NCI-H128 (cell line): ENCODE measurements around the gene MYO7B.

Experiments used
- DNase-seq: peaks from one replicate; lab custom pipeline; 2025; ENCODE audit not compliant: unreplicated experiment; lab: John Stamatoyannopoulos, UW

The MYO7B gene

DNA sequence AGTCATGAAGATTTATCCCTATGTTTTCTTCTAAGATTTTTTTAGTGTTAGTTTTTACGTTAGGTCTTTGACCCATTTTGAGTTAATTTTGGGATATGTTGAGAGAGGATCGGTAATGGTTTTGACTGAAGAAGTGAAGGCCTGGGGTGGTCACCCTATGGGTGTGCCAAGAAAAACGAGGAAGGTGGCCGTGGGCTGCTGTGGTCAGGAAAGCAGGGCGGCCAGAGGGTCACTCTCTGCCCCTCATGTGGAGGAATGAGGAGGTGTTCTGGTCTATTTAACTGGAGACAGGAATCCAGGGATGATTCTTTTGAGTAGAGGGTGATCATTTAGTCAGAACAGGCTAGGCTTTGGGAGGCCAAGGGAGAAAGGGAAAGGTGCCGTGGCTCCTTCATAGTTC lies 50.7 kb downstream of the MYO7B start:
- no peak for DNase-seq

DNA sequence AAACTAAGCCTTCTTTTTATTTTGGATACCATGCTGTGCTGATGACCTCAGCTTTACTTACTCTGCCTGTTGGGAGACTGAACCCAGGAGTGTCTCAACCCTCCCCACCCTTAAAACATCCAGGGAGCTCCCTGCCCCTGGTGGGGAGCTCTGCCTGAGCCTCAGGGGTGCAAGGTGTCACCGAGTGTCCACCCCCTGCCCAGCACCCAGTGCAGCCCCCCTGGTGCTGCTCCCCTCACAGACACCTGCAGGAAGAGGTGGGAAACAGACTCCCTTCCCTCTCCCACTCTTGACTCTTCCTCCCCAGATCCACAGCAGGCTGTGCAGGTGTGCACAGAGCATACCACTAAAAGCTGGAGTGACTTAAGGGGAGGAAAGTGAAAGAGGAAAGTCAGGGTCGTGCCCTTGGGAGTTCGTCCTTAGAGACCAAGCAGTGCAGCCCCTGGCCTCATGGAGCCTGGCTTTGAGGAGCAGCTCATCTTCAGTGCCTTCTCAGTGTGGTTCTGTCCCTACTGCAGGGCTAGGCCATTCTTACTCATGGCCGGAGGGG lies 51.3 kb downstream of the MYO7B start:
- DNase-seq = no peak

DNA sequence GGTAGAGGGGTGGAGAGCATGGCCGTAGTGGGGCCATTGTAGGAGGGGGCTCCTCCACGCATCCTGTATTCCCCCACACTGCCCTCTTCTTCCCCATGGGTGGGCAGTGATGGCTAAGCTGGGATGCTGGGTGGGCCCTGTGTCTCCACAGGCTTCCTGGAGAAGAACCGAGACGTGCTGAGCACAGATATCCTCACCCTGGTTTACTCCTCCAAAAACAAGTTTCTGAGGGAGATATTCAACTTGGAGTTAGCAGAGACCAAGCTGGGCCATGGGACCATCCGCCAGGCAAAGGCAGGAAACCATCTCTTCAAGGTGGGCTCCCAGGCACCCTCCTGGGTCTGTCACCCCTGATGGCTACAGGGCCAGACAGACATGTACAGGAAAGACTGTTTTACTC lies 52.8 kb downstream of the MYO7B start:
- no peak for DNase-seq

DNA sequence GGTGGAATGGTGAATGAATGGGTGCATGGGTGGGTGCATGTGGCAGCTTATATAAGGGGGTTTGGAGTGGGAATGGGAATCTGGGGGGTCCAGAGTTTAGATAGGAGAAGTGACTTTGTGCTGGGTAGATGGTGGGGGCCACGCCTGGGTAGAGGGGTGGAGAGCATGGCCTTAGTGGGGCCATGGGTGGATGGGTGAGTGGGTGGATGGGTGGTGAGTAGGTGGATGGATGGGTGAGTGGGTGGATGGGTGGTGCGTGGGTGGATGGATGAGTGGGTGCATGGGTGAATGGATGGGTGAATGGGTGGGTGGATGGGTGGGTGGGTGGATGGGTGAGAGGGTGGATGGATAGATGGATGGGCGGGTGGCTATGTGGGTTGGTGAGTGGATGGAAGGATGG lies 53.9 kb downstream of the MYO7B start:
- no peak for DNase-seq

DNA sequence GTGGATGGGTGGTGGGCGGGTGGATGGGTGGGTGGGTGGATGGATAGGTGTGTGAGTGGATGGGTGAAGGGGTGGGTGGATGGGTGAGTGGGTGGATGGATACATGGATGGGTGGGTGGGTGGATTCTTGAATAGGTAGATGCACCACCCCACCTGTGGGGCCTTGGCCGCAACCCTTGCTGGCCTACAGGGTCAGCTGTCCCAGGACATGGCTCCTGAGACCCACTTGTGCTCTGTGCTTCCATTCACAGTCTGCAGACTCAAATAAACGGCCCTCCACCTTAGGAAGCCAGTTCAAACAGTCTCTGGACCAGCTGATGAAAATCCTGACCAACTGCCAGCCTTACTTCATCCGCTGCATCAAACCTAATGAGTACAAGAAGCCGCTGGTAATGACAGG lies 54.4 kb downstream of the MYO7B start:
- no peak for DNase-seq

DNA sequence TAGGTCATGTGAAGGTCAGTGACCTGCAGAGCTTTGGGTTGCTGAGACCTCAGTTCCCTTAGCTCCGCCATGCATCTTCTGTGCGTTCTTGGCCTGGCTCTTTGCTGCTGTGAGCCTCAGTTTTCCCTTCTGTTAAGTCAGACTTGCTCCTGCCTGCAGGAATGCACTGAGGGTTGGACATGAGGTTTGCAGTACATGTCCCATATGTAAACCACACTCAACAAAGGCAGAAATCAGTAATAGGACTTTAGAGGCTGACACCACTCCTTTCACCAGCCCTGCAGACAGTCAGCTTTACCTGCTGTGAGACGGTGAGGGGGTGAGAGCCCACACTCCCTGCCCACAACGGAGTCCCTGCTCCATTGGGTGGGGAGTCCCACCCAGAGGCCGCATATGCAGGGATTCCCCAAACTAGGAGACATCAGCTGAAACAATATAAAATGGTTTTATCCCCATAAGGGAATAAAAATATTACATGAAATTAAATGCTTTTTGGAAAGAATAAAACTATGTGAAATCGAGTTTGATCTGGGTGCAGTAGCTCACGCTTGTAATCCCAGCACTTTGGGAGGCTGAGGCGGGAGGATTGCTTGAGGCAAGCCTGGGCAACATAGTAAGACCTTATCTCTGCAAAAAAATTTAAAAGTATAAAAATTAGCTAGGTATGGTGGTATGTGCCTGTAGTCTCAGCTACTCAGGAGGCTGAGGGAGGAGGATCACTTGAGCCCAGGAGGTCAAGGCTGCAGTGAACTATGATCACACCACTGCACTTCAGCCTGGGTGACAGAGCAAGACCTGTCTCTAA lies 55.1 kb downstream of the MYO7B start:
- DNase-seq = no peak

DNA sequence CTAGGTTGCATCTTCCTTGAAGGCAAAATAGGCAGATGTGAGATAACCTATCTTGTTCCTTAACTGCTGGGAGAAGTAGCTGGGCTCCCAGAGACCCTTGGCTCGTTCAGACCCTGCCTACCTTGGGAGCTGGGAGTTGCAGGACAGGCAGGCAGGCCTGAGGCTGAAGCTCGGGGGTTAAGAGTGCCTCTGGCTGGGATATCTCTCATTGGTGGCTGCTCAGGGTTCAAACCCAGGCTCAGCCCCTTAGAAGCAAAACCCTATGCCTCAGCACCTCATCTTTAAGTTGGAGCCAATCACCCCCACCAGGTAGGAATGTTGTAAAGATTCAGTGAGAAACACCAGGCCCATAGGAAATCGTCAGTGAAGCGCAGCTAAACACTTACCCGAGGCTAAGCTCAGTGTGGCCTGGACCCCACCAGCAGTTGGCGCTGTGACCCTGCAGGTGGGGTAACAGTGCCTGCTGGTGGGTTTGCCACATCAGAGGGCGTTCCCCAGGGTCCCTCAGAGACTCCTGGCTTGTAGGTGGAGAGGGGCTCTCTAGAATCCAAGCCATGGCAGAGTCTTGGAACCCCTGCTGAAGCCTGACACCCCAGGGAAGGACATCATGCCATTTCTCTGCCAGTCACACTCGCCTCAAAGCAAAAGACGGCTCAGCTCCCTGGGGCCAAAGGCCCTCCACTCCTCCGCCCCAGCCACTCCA lies 55.9 kb downstream of the MYO7B start:
- DNase-seq = no peak

DNA sequence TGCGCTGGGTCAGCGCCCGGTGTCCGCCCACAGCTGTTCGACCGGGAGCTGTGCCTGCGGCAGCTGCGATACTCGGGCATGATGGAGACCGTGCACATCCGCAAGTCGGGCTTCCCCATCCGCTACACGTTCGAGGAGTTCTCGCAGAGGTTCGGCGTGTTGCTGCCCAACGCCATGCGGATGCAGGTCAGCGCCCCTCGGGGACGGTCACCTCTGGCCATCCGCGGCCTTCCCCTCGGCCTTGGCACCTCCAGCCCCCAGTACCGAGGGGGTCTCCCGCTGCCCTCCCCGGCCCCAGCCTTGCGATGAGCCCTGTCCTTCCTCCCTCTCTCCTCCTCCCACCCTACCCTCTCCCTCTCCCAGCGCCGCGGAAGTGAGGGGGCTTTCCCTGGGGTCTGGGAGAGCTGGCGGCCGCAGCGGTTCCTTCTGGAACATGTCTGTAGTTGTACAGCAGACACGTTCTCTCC lies 57.3 kb downstream of the MYO7B start:
- no peak for DNase-seq

DNA sequence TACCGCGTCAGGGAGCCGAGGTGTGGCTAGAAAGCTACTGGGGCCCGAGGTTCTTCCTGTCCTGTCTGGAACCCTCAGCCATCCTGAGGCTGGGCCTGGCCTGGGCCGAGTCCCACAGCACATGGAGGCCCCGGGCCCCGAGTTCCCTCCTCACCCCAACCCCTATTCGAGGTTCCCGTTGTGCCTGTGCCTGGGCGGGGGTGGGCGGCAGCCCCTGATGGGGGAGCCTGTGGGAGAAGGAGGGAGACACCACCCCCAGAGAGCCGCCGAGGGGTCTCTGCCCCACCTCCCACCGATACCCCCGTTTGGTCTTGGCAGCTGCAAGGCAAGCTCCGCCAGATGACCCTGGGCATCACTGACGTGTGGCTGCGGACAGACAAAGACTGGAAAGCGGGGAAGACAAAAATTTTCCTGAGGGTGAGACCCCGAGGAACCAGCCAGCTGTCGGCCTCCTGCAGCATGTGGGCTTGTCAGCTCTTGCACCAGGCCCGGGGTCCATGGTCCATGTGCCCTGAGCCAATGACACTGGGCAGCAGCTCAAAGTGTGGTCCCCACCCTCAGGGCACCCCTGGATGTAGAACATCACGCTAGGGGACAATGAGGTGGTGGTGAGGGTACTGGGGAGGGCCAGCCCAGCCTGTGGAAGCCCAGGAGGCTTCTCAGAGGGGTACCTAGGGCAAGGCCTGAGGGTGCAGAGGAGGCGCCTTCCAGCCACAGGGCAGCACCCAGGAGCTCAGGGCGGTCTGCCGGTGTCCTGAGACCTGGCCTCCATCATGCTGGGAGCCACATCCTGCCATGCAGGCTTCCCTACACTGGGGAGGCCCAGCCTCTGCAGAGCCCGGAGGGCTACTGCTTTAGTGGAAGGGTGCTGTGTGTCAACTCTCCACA lies 58.0 kb downstream of the MYO7B start:
- DNase-seq = no peak

DNA sequence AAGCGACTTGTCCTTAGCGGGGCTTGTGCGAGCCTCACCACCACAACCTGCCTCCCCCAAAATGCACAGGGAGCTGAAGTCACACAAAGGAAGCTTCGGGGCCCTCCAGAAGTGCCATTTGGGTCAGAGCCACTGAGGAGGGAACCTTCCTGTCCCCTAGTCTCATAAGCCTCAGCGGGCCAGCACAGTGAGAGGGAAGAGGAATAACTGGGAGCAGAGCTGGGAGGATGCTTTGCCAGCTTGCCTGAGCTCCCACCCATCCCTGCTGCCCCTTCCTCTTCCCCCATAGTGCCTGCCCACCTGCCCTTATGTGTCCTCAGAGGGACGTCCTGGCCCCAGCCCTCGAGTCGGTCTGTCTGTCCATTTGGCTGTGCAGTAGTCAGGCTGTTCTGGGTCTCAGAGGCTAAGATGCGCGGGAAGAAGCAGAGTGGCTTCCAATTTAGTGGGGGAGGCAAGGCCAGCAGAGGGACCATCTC lies 58.7 kb downstream of the MYO7B start:
- no peak for DNase-seq

DNA sequence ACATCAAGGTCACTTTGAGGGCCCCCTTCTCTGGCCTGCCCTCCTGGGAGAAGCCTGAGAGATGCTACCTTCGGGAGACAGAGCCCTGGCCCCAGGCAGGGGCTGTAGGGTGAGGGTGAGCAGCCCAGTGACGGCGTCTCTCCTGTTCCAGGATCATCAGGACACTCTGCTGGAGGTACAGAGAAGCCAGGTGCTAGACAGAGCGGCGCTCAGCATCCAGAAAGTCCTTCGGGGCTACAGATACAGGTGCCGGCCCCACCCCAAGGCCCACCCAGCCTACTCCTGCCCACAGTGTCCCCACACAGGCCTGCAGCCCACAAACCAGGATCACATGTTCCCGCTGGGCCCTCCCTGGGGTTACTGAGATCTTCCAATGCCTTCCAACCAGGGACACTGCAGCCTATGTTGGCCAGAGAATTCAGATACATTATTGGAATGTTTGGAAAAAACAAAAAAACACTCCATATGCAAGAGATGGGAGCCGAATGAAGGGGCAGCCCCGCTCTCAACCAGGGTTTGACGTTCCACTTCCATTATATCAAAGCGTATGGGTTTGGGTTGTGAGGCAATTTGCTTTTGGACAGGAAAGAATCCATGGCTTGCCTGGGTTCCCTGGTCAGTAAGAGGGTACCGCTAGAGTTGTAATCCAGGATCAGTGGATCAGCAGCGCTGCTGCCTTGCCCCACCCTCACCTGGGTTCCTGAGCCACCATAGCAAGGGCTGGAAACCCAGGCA lies 61.0 kb downstream of the MYO7B start:
- no peak for DNase-seq

DNA sequence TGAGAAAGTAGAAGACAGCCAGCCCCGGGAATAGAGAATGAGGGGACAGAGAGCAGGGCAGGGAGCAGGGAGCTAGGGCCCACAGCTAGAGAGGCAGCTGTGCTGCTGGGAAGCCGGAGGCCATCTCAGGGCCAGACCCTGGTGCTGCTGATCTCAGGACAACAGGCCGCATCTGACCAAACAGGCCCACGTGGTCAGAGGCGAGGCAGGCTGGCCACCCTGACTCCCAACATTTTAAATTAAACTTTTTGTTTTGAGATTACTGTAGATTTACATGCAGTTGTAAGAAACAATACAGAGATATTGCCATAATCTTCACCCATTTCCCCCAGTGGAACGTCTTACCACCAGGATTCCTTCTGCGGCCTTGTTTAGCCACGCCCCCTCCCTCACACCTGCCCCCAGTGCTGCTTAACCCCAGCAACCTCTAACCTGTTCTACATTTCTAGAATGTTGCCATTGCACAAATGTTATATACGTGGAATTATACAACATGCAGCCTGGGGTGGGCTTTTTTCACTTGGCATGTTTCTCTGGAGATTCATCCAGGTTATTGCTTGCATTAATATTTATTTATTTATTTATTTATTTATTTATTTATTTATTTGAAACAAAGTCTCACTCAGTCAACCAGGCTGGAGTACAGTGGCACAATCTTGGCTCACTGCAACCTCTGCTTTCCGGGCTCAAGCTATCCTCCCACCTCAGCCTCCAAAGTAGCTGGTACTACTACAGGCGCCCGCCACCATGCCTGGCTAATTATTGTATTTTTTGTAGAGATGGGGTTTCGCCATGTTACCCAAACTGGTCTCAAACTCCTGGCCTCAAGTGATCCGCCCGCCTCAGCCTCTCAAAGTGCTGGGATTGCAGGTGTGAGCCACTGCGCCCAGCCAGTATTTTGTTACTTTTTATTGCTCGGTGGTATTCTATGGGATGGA lies 61.8 kb downstream of the MYO7B start:
- no peak for DNase-seq

DNA sequence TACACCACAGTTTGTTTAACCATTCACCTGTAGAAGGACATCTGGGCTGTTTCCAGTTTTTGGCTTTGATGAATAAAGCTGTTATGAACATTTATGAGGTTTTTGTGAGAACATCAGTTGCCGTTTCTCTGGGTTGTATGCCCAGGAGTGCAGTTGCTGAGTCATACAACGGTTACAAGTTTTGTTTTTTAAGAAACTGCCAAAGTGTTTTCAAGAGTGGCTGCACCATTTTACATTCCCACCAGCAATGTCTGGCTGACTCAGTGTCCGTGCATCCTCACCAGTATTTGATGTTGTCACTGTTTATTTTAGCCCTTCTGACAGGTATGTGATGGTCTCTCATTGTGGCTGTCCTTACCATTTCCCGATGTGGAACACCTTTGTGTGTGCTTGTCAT lies 62.5 kb downstream of the MYO7B start:
- no peak for DNase-seq

DNA sequence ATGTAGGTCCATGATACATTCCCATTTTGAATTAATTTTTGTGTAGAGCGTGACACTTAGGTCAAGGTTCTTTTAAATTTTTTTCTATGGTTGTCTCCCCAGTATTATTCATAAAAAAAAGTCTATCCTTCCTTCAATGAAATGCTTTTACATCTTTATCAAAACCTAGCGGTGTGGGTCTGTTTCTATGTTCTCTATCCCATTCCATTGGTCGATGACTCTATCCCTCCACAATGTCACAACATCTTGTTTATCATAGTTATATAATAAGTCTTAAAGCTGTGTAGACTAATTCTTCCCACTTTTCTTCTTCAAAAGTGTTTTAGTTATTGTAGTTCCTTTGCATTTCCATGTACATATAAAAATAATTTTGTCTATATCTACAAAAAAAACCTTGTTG lies 63.2 kb downstream of the MYO7B start:
- DNase-seq = no peak

DNA sequence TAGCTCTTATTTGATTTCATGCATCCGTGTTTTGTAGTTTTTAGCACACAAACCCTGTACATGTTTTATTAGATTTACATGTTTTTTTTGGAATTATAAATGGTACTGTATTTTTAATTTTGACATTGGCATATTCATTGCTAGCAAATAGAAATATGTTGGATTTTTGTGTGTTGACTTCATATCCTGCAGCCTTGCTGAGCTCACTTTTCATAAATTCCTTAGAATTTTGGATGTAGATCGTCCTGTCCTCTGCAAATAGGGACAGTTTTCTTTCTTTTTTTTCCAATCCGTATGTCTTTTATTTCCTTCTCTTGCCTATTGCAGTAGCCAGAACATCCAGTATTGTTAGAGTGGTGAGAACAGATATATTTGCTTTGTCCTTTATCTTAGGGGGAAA lies 63.7 kb downstream of the MYO7B start:
- no peak for DNase-seq

DNA sequence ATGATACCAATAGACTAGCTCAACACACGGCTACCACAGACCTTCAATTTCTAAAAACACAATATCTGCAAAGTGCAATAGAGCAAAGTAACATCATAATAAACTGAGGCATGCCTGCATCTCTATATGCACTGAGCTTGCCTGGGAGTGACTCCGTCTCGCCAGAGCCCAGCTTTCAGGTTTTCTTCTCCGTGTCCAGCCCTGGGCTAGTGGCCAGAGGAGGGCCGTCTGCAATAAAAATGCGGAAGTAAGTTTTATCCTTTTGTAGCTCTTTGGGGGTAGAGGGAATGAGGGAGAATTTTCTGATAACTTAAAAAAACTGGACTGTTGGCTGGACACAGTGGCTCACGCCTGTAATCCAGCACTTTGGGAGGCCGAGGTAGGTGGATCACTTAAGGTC lies 69.5 kb downstream of the MYO7B start:
- DNase-seq = no peak

DNA sequence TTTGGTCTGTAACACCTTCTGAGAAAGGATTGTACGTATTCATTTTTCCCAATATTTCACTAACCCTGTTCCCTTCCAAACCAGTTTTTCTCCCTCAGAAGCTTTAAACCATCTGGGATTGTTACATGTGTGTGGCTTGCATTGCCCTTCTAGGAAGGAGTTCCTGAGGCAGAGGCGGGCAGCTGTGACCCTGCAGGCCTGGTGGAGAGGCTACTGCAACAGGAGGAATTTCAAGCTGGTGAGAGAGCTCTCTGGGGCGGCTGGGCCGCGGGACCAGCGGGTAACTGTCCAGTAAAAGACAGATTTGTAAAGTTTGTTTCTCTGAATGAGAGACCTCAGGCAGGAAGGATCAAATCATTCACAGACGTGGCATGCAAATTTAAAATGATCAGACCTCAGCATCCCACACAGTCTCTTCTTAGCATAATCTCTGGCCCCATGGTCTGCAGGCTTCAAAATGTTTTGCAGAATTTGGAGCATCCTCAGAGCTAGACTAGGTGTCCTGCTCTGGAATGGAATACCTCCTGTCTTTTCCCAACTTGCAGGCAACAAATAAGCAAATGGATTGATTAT lies 70.3 kb downstream of the MYO7B start:
- no peak for DNase-seq

DNA sequence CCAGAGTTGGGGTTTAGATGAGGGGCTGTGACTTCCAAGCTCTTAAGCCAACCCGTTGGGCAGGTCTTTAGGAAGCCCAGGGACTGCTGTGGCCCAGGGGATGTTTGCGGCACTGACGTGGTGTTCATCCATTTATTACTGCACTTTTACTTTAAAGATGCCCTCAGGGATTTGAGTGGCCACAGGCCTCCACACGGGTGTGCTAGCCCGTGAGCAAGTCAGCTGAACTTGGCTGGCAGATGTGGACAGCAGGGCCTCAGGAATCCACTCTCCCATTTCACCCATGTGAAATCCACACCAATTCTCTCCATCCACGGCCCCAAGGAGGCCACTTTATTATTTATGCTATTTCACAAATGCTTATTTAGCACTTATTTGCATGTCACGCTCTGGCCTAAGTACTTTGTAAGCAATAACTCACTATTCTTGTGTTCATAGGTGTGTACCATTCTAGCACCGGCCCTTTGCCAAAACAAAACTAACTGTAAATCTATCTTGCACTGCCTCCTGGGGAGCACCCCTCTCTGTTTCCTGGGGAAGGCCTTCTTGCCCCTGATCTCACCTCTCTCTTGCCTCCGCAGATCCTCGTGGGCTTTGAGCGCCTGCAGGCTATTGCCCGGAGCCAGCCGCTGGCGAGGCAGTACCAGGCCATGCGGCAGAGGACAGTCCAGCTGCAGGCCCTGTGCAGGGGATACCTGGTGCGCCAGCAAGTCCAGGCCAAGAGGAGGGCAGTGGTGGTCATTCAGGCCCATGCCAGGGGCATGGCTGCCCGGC lies 71.3 kb downstream of the MYO7B start:
- DNase-seq = no peak
